HEK293 (cell line): ENCODE results near the gene PIP4K2A.

Experiments
- CTCF ChIA-PET: fragments of 350-600 bp; formaldehyde crosslinking; extraction: SDS; loops from one replicate; lab custom pipeline; 2021; ENCODE audit warnings: antibody characterized with exemption; lab: Yijun Ruan, JAX
- POLR2A ChIA-PET: fragments of 300-600 bp; formaldehyde crosslinking; extraction: SDS; loops from one replicate; lab custom pipeline; 2020; ENCODE audit warnings: antibody characterized with exemption, inconsistent platforms; lab: Yijun Ruan, JAX
- H3K27ac ChIP-seq: fragments of 200-500 bp; sonication (Bioruptor generic); 2 replicates; pipeline ENCODE4 v1.5.1; 2014; ENCODE audit warnings: low read depth, low read length, control low read depth, inconsistent platforms; ENCODE audit errors: extremely low read depth
- H3K36me3 ChIP-seq, 2 experiments: fragments of 200-500 bp in 1 of 2; sonication (Bioruptor generic) in 1 of 2; 1 replicate in 1 of 2; 2 replicates in 1 of 2; pipeline ENCODE4 v1.5.1; 2014 to 2017; ENCODE audit warnings: inconsistent platforms in 2 of 2, low read length in 2 of 2; ENCODE audit not compliant: control insufficient read depth in 2 of 2, insufficient read depth in 1 of 2
- H3K4me1 ChIP-seq: fragments of 200-500 bp; sonication (Bioruptor generic); 2 replicates; pipeline ENCODE4 v1.5.1; 2014; ENCODE audit warnings: mild to moderate bottlenecking, low read length, inconsistent platforms; ENCODE audit not compliant: control insufficient read depth, insufficient read depth
- H3K4me3 ChIP-seq: 2 replicates; pipeline ENCODE4 v1.5.1; 2011; ENCODE audit warnings: low read depth, mild to moderate bottlenecking, control low read depth, low read length, moderate library complexity
- H3K9me3 ChIP-seq: fragments of 200-500 bp; sonication (Bioruptor generic); 2 replicates; pipeline ENCODE4 v1.5.1; 2014; ENCODE audit warnings: low read depth, low read length, inconsistent platforms; ENCODE audit not compliant: control insufficient read depth, insufficient read depth
- BCL11B ChIP-seq: fragments of 450-650 bp; formaldehyde crosslinking; IDR thresholded peaks from 2 replicates; pipeline ENCODE4 v1.5.1; 2016; ENCODE audit warnings: low read depth, missing biosample characterization, missing genetic modification characterization
- ELK4 ChIP-seq: IDR thresholded peaks from 2 replicates; pipeline ENCODE4 v1.6.1; 2011; ENCODE audit warnings: mild to moderate bottlenecking, low read depth, low read length, borderline replicate concordance
- HIC1 ChIP-seq: fragments of 450-650 bp; formaldehyde crosslinking; IDR thresholded peaks from 2 replicates; pipeline ENCODE4 v1.5.1; 2016; ENCODE audit warnings: missing biosample characterization, missing genetic modification characterization
- HOXC10 ChIP-seq: sonication (generic); formaldehyde crosslinking; IDR thresholded peaks from 2 replicates; pipeline ENCODE4 v1.8.1; 2023; ENCODE audit warnings: mild to moderate bottlenecking, missing genetic modification reagents
- KLF16 ChIP-seq: fragments of 450-650 bp; formaldehyde crosslinking; IDR thresholded peaks from 2 replicates; pipeline ENCODE4 v1.5.1; 2017; ENCODE audit warnings: missing biosample characterization, missing genetic modification characterization
- OSR2 ChIP-seq: fragments of 450-650 bp; formaldehyde crosslinking; IDR thresholded peaks from 2 replicates; pipeline ENCODE4 v1.5.1; 2016; ENCODE audit warnings: missing biosample characterization, missing genetic modification characterization
- PRDM10 ChIP-seq: fragments of 450-650 bp; formaldehyde crosslinking; IDR thresholded peaks from 2 replicates; pipeline ENCODE4 v1.5.1; 2016; ENCODE audit warnings: missing biosample characterization, missing genetic modification characterization
- PRDM6 ChIP-seq: fragments of 450-650 bp; formaldehyde crosslinking; IDR thresholded peaks from 2 replicates; pipeline ENCODE4 v1.5.1; 2017; ENCODE audit warnings: missing biosample characterization, missing genetic modification characterization
- SCRT2 ChIP-seq: fragments of 450-650 bp; formaldehyde crosslinking; IDR thresholded peaks from 2 replicates; pipeline ENCODE4 v1.5.1; 2016; ENCODE audit warnings: missing biosample characterization, missing genetic modification characterization
- SETDB1 ChIP-seq: IDR thresholded peaks from one replicate; pipeline ENCODE4 v1.6.1; 2017; ENCODE audit warnings: mild to moderate bottlenecking, low read length, moderate library complexity, mixed read lengths; ENCODE audit not compliant: insufficient read length
- SP3 ChIP-seq: fragments of 450-650 bp; formaldehyde crosslinking; IDR thresholded peaks from 2 replicates; pipeline ENCODE4 v1.5.1; 2016; ENCODE audit warnings: missing biosample characterization, missing genetic modification characterization
- SP7 ChIP-seq: fragments of 450-650 bp; formaldehyde crosslinking; IDR thresholded peaks from 2 replicates; pipeline ENCODE4 v1.5.1; 2016; ENCODE audit warnings: missing biosample characterization, missing genetic modification characterization
- YY2 ChIP-seq: fragments of 450-650 bp; formaldehyde crosslinking; IDR thresholded peaks from 2 replicates; pipeline ENCODE4 v1.5.1; 2016; ENCODE audit warnings: missing biosample characterization, missing genetic modification characterization
- ZBTB17 ChIP-seq: fragments of 450-650 bp; formaldehyde crosslinking; IDR thresholded peaks from 2 replicates; pipeline ENCODE4 v1.5.1; 2016; ENCODE audit warnings: missing biosample characterization, missing genetic modification characterization
- ZFP69B ChIP-seq: fragments of 450-650 bp; formaldehyde crosslinking; IDR thresholded peaks from 2 replicates; pipeline ENCODE4 v1.5.1; 2016; ENCODE audit warnings: missing biosample characterization, missing genetic modification characterization
- ZNF10 ChIP-seq: fragments of 450-650 bp; formaldehyde crosslinking; IDR thresholded peaks from 2 replicates; pipeline ENCODE4 v1.5.1; 2017; ENCODE audit warnings: missing biosample characterization, missing genetic modification characterization
- ZNF155 ChIP-seq: fragments of 450-650 bp; formaldehyde crosslinking; IDR thresholded peaks from 2 replicates; pipeline ENCODE4 v1.5.1; 2016; ENCODE audit warnings: missing biosample characterization, missing genetic modification characterization
- ZNF19 ChIP-seq: fragments of 450-650 bp; formaldehyde crosslinking; IDR thresholded peaks from 2 replicates; pipeline ENCODE4; 2016; ENCODE audit warnings: missing biosample characterization, missing genetic modification characterization, low read depth
- ZNF362 ChIP-seq: fragments of 450-650 bp; formaldehyde crosslinking; IDR thresholded peaks from 2 replicates; pipeline ENCODE4 v1.5.1; 2016; ENCODE audit warnings: missing biosample characterization, missing genetic modification characterization
- ZNF366 ChIP-seq: fragments of 450-650 bp; formaldehyde crosslinking; conservative IDR thresholded peaks from 2 replicates; pipeline ENCODE4 v1.5.1; 2016; ENCODE audit warnings: missing biosample characterization, missing genetic modification characterization
- ZNF394 ChIP-seq: fragments of 450-650 bp; formaldehyde crosslinking; IDR thresholded peaks from 2 replicates; pipeline ENCODE4 v1.5.1; 2016; ENCODE audit warnings: missing biosample characterization, missing genetic modification characterization, mild to moderate bottlenecking, moderate library complexity, borderline replicate concordance
- ZNF549 ChIP-seq: fragments of 450-650 bp; IDR thresholded peaks from 2 replicates; pipeline ENCODE4 v1.5.1; 2018; ENCODE audit warnings: missing biosample characterization, missing genetic modification characterization, mild to moderate bottlenecking, inconsistent platforms, moderate library complexity
- ZNF555 ChIP-seq: fragments of 450-650 bp; formaldehyde crosslinking; conservative IDR thresholded peaks from 2 replicates; pipeline ENCODE4 v1.5.1; 2017; ENCODE audit warnings: missing biosample characterization, mild to moderate bottlenecking, missing genetic modification characterization, inconsistent platforms
- ZNF600 ChIP-seq: fragments of 450-650 bp; formaldehyde crosslinking; IDR thresholded peaks from 2 replicates; pipeline ENCODE4 v1.5.1; 2016; ENCODE audit warnings: missing biosample characterization, missing genetic modification characterization
- ZNF629 ChIP-seq: fragments of 450-650 bp; formaldehyde crosslinking; IDR thresholded peaks from 2 replicates; pipeline ENCODE4 v1.5.1; 2017; ENCODE audit warnings: missing biosample characterization, missing genetic modification characterization
- ZNF664 ChIP-seq: fragments of 450-650 bp; formaldehyde crosslinking; IDR thresholded peaks from 2 replicates; pipeline ENCODE4 v1.5.1; 2016; ENCODE audit warnings: missing biosample characterization, missing genetic modification characterization
- ZNF692 ChIP-seq: fragments of 450-650 bp; formaldehyde crosslinking; IDR thresholded peaks from 2 replicates; pipeline ENCODE4 v1.5.1; 2016; ENCODE audit warnings: missing biosample characterization, missing genetic modification characterization

Gene PIP4K2A

GRCh38 chr10:22518167-22518724 lies 196.1 kb downstream of the PIP4K2A start (continued):
- TF ChIP-seq ZFP69B (tag by site-specific recombination) (no peak), YY2 (tag by site-specific recombination) (no peak), SCRT2 (tag by site-specific recombination) (peak; percentile 51), ZNF692 (tag by site-specific recombination) (peak; percentile 29; the same call in 1 of the 2 replicates), ZNF600 (tag by site-specific recombination) (peak; percentile 79; the same call in 1 of the 2 replicates), SP7 (tag by site-specific recombination) (peak; percentile 63; the same call in 1 of the 2 replicates), HIC1 (tag by site-specific recombination) (peak; percentile 33; the same call in 1 of the 2 replicates), SETDB1 (peak; percentile 64), OSR2 (tag by site-specific recombination) (peak; percentile 14; the same call in 1 of the 2 replicates), ZNF366 (peak; percentile 62), ZBTB17 (tag by site-specific recombination) (0 out of 2 replicates have a peak, but pooled peaks have one; percentile 24), ZNF555 (tag by site-specific recombination) (no peak), ZNF362 (peak; percentile 46; the same call in 1 of the 2 replicates), ZNF155 (no peak), ZNF549 (no peak), BCL11B (no peak), ZNF629 (tag by site-specific recombination) (peak; percentile 84), ZNF394 (tag by site-specific recombination) (peak; percentile 55; the same call in 1 of the 2 replicates), PRDM6 (peak; percentile 54), ZNF664 (0 out of 2 replicates have a peak, but pooled peaks have one; percentile 32), SP3 (tag by site-specific recombination) (peak; percentile 30; the same call in 1 of the 2 replicates)

- no peaks in the 10 kb centered on the region for H3K9me3 ChIP-seq
- H3K4me1 ChIP-seq: no peaks in the 10 kb centered on the region
- POLR2A ChIA-PET: no interaction called here
- H3K27ac ChIP-seq: no peak overlapping the region
- H3K4me3 ChIP-seq: no peak overlapping the region
- H3K36me3 ChIP-seq: no peaks in the 10 kb centered on the region
- CTCF ChIA-PET: interaction anchor here (0.7 kb wide), 1 partner anchor 16 kb away, joined by 3 read pairs; no protein-coding TSS in a partner anchor
- TF ChIP-seq ZNF10 (tag by site-specific recombination): no peak
- no peak for TF ChIP-seq ZNF629 (tag by site-specific recombination)
- no peak for TF ChIP-seq ZNF19 (tag by site-specific recombination)
- TF ChIP-seq PRDM10 (tag by site-specific recombination): no peak
- TF ChIP-seq ZBTB17 (tag by site-specific recombination): no peak
- TF ChIP-seq KLF16 (tag by site-specific recombination): no peak
- no peak for TF ChIP-seq HOXC10
- no peak for TF ChIP-seq ELK4
Observed at GRCh38 chr10:22515009-22515408, 199.4 kb downstream of the PIP4K2A start.
